Stomach (tissue), 9 donors: ENCODE results near the gene UBE2R2. TPM values are rescaled to one million over a fixed set of nuclear protein-coding genes. Genes with fewer than 3 reads are reported as not detected.

Experiments used
- DNase-seq, 2 donors: peaks; one replicate each; pipeline versions ENCODE4 v3.0.0 to v3.0.0-alpha.2; 2013 to 2019
- H3K27ac ChIP-seq, 5 donors: fragments of 200-600 bp in 4 of 5; sonication (generic) in 4 of 5; one replicate each; pipeline ENCODE4 v1.5.1; 2013 to 2019; ENCODE audit warnings: mild to moderate bottlenecking in 1 of 5, moderate library complexity in 1 of 5
- H3K27me3 ChIP-seq, 3 donors: fragments of 200-600 bp; sonication (generic); one replicate each; pipeline ENCODE4 v1.5.1; 2017 to 2019; ENCODE audit warnings: mixed run types in 1 of 3
- H3K36me3 ChIP-seq, 4 donors: fragments of 200-600 bp; sonication (generic); 1 replicate in 3 of 4; 2 replicates in 1 of 4; pipeline ENCODE4 v1.5.1; 2016 to 2019
- H3K4me1 ChIP-seq, 4 donors: fragments of 200-600 bp; sonication (generic); one replicate each; pipeline ENCODE4 v1.5.1; 2016 to 2019
- H3K4me3 ChIP-seq, 4 donors: fragments of 200-600 bp; sonication (generic) in 3 of 4; one replicate each; pipeline ENCODE4 v1.5.1; 2016 to 2019; ENCODE audit warnings: mild to moderate bottlenecking in 1 of 4
- H3K9me3 ChIP-seq, 4 donors: fragments of 200-600 bp; sonication (generic); one replicate each; pipeline ENCODE4 v1.5.1; 2016 to 2019
- CTCF ChIP-seq, 7 experiments: fragments of 450-650 bp in 4 of 7; fragments of 200-600 bp in 3 of 7; sonication (generic) in 3 of 7; IDR thresholded peaks; one replicate each; pipeline ENCODE4 v1.5.1; 2016 to 2019; ENCODE audit warnings: antibody characterized with exemption in 7 of 7, control low read depth in 2 of 7, mild to moderate bottlenecking in 1 of 7
- EP300 ChIP-seq: sonication (generic); formaldehyde crosslinking; IDR thresholded peaks from one replicate; pipeline ENCODE4 v1.6.1; 2017; ENCODE audit warnings: antibody characterized with exemption
- POLR2A ChIP-seq, 4 donors: fragments of 450-650 bp; IDR thresholded peaks; one replicate each; pipeline ENCODE4 v1.6.1; 2016; ENCODE audit warnings: antibody characterized with exemption in 4 of 4, control low read depth in 2 of 4, mild to moderate bottlenecking in 1 of 4, moderate library complexity in 1 of 4
- POLR2AphosphoS5 ChIP-seq, 3 donors: sonication (generic); formaldehyde crosslinking; IDR thresholded peaks; one replicate each; pipeline ENCODE4 v1.6.1; 2016; ENCODE audit warnings: antibody characterized with exemption in 3 of 3
- WGBS, 5 donors: extraction: QIAGEN DNeasy Blood & Tissue Kit in 3 of 5; methylation state at CpG; one replicate each; pipeline versions ENCODE4 v1.1.5 to v1.1.7; 2013 to 2018; 5-methylcytosine and 5-hydroxymethylcytosine counted together
- intact Hi-C: fragments of 100-400 bp; cut with DNase I; formaldehyde crosslinking; loops from one replicate; pipeline ENCODE4 v1.15.1; 2023; ENCODE audit warnings: low total_unique reads
- polyA plus RNA-seq, 3 donors: library from polyadenylated mRNA; stranded (reverse); fragments of 200-250 nt; gene quantifications; one replicate each; pipeline ENCODE4 v1.2.3, GENCODE V29; 2013
- total RNA-seq, 5 donors: library from RNA; depleted of rRNA; stranded (reverse); fragments of >200 nt; gene quantifications; one replicate each; pipeline versions ENCODE4 v1.1.0 to v1.2.3, GENCODE V29; 2014 to 2016
- donor health status: healthy with polysubstance abuse.
- donor health status: Bipolar disorder and iron deficiency.
- donor health status: healthy.

UBE2R2 gene
- total and polyA plus RNA-seq, 8 donors: 6.4 to 117 (median 23.9) TPM

GRCh38 chr9:33927694-33928093, 110.7 kb downstream of the UBE2R2 start:
- intact Hi-C loops: no loop called here
- Histone ChIP-seq H3K4me1 (peaks cover 0 to 28% (median 20%) of the 10 kb centered on the region in 4 donors), H3K27ac (no peak overlapping the region), H3K36me3 (peaks cover 63 to 99% (median 95%) of the 10 kb centered on the region in 4 donors), H3K9me3 (no peaks in the 10 kb centered on the region), H3K4me3 (no peak overlapping the region), H3K27me3 (no peaks in the 10 kb centered on the region)
- WGBS, 5 donors: 91 to 95% (median 92%) methylated on average over 15 of the region's 15 CpGs
- DNase-seq: no peak
- no peak for TF ChIP-seq EP300
- TF ChIP-seq POLR2A (IDR thresholded peaks at IDR 0.05): no peak
- TF ChIP-seq POLR2AphosphoS5 (IDR thresholded peaks at IDR 0.05): no peak
- TF ChIP-seq CTCF (IDR thresholded peaks at IDR 0.05): no peak

GRCh38 chr9:33931326-33931725, 114.4 kb downstream of the UBE2R2 start:
- Histone ChIP-seq H3K36me3 (peaks cover 71 to 99% (median 96%) of the 10 kb centered on the region in 4 donors), H3K27me3 (no peaks in the 10 kb centered on the region), H3K27ac (no peak overlapping the region), H3K9me3 (no peaks in the 10 kb centered on the region), H3K4me1 (peaks cover 0 to 4% (median 2%) of the 10 kb centered on the region in 4 donors), H3K4me3 (no peak overlapping the region)
- 38 to 75% (median 57%) methylated on average over 3 of the region's 3 CpGs for WGBS, 5 donors
- intact Hi-C loops: no loop called here
- TF ChIP-seq CTCF (IDR thresholded peaks at IDR 0.05) (no peak), POLR2A (IDR thresholded peaks at IDR 0.05) (no peak), POLR2AphosphoS5 (IDR thresholded peaks at IDR 0.05) (no peak), EP300 (no peak)
- no peak for DNase-seq

GRCh38 chr9:33932078-33932807, 115.3 kb downstream of the UBE2R2 start:
- H3K4me3 ChIP-seq: no peak overlapping the region
- 82 to 87% (median 86%) methylated on average over 18 to 20 of the region's 20 CpGs for WGBS, 5 donors
- no peak overlapping the region for H3K27ac ChIP-seq
- no peaks in the 10 kb centered on the region for H3K9me3 ChIP-seq
- TF ChIP-seq POLR2A (IDR thresholded peaks at IDR 0.05) (no peak), CTCF (IDR thresholded peaks at IDR 0.05) (no peak)
- no peaks in the 10 kb centered on the region for H3K27me3 ChIP-seq
- H3K36me3 ChIP-seq: peaks cover 63 to 99% (median 91%) of the 10 kb centered on the region in 4 donors
- DNase-seq: peak in 1 of 2 donors; percentile 20
- peaks cover 0 to 4% (median 0%) of the 10 kb centered on the region in 4 donors for H3K4me1 ChIP-seq
- intact Hi-C loops: no loop called here

- no peaks in the 10 kb centered on the region for H3K9me3 ChIP-seq
- no peak for TF ChIP-seq CTCF (IDR thresholded peaks at IDR 0.05)
- TF ChIP-seq POLR2AphosphoS5 (IDR thresholded peaks at IDR 0.05): no peak
- TF ChIP-seq POLR2A (IDR thresholded peaks at IDR 0.05): no peak
- no peak for TF ChIP-seq EP300
- no peak overlapping the region for H3K27ac ChIP-seq
- H3K4me1 ChIP-seq: peaks cover 0 to 4% (median 0%) of the 10 kb centered on the region in 4 donors
- H3K27me3 ChIP-seq: no peaks in the 10 kb centered on the region
- WGBS, 5 donors: 77 to 87% (median 79%) methylated on average over 4 to 5 of the region's 5 CpGs
- no peak overlapping the region for H3K4me3 ChIP-seq
- DNase-seq: no peak
- intact Hi-C loops: no loop called here
- H3K36me3 ChIP-seq: peaks cover 47 to 96% (median 87%) of the 10 kb centered on the region in 4 donors
Observed at GRCh38 chr9:33934188-33934878, 117.4 kb downstream of the UBE2R2 start.
